Large intestine (tissue), 3 donors: ENCODE results near the gene PPP5C. TPM values are rescaled to one million over a fixed set of nuclear protein-coding genes. Genes with fewer than 3 reads are reported as not detected.

Experiments
- DNase-seq, 2 donors: peaks; one replicate each; pipeline versions ENCODE4 v3.0.0 to v3.0.0-alpha.2; 2013
- H3K27ac ChIP-seq: one replicate; pipeline ENCODE4 v1.5.1; 2013; ENCODE audit warnings: low read length
- H3K27me3 ChIP-seq: 2 replicates; pipeline ENCODE4 v1.6.1; 2013; ENCODE audit warnings: low read length; ENCODE audit not compliant: control insufficient read depth, insufficient read depth
- H3K36me3 ChIP-seq: 2 replicates; pipeline ENCODE4 v1.6.1; 2013; ENCODE audit warnings: low read length; ENCODE audit not compliant: control insufficient read depth, insufficient read depth
- H3K4me1 ChIP-seq: one replicate; pipeline ENCODE4 v1.6.1; 2013; ENCODE audit warnings: low read length; ENCODE audit not compliant: control insufficient read depth, insufficient read depth
- H3K4me3 ChIP-seq: one replicate; pipeline ENCODE4 v1.5.1; 2013; ENCODE audit warnings: low read length
- H3K9me3 ChIP-seq: one replicate; pipeline ENCODE4 v1.6.1; 2013; ENCODE audit warnings: mild to moderate bottlenecking, low read depth, low read length, moderate library complexity; ENCODE audit not compliant: control insufficient read depth
- WGBS: methylation state at CpG from one replicate; pipeline ENCODE4 v1.1.5; 2013; ENCODE audit warnings: low lambda C conversion rate; ENCODE audit not compliant: insufficient coverage; 5-methylcytosine and 5-hydroxymethylcytosine counted together
- polyA plus RNA-seq: library from polyadenylated mRNA; unstranded; fragments of 120-200 nt; gene quantifications from one replicate; pipeline ENCODE4 v1.2.1, GENCODE V29; 2013

PPP5C gene
- polyA plus RNA-seq, 1 donor: 59.5 TPM

GRCh38 chr19:46361915-46362314 lies 15.0 kb downstream of the PPP5C start:
- 90% methylated on average over 2 of the region's 2 CpGs for WGBS
- Histone ChIP-seq H3K27me3 (no peaks in the 10 kb centered on the region), H3K27ac (no peak overlapping the region), H3K4me3 (no peak overlapping the region), H3K36me3 (peaks cover 20% of the 10 kb centered on the region), H3K4me1 (peaks cover 5% of the 10 kb centered on the region), H3K9me3 (no peaks in the 10 kb centered on the region)
- no peak for DNase-seq

GRCh38 chr19:46364359-46364758 lies 17.5 kb downstream of the PPP5C start:
- Histone ChIP-seq H3K4me3 (no peak overlapping the region), H3K36me3 (peaks cover 31% of the 10 kb centered on the region), H3K27me3 (no peaks in the 10 kb centered on the region), H3K27ac (no peak overlapping the region), H3K9me3 (no peaks in the 10 kb centered on the region), H3K4me1 (no peaks in the 10 kb centered on the region)
- WGBS: 100% methylated on average over 1 of the region's 2 CpGs
- DNase-seq: no peak

DNA sequence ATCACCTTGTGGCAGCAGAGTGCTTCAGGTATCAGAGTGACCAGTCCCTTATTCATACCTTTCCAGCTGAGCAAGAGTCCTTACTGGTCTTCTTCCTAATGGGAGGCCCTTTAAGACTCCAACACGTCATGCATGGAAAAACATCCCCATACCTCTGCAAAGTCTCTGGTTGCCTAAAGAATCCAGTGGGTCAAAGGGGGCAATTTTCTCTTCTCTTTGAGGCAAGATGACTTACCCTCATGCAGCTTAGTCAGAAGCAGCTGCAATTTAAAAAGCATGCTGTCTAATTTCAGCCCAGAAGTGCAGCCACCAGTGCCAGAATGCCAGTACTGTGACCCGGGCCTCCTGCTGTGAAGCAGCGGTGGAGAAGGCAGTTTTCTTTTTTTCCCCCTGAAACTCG lies 18.7 kb downstream of the PPP5C start:
- Histone ChIP-seq H3K9me3 (no peaks in the 10 kb centered on the region), H3K27me3 (no peaks in the 10 kb centered on the region), H3K4me1 (no peaks in the 10 kb centered on the region), H3K4me3 (no peak overlapping the region), H3K27ac (no peak overlapping the region), H3K36me3 (peaks cover 31% of the 10 kb centered on the region)
- DNase-seq: no peak
- no CpG with 5 or more reads among the region's 4 CpGs for WGBS

- H3K9me3 ChIP-seq: no peaks in the 10 kb centered on the region
- WGBS: no CpG with 5 or more reads among the region's 9 CpGs
- no peak overlapping the region for H3K27ac ChIP-seq
- no peaks in the 10 kb centered on the region for H3K27me3 ChIP-seq
- DNase-seq: no peak
- no peak overlapping the region for H3K4me3 ChIP-seq
- H3K4me1 ChIP-seq: no peaks in the 10 kb centered on the region
- H3K36me3 ChIP-seq: peaks cover 38% of the 10 kb centered on the region
Observed at GRCh38 chr19:46366620-46367292, 19.9 kb downstream of the PPP5C start.

- no peaks in the 10 kb centered on the region for H3K4me1 ChIP-seq
- peaks cover 38% of the 10 kb centered on the region for H3K36me3 ChIP-seq
- WGBS: 100% methylated on average over 2 of the region's 5 CpGs
- H3K9me3 ChIP-seq: no peaks in the 10 kb centered on the region
- H3K27ac ChIP-seq: no peak overlapping the region
- H3K4me3 ChIP-seq: no peak overlapping the region
- DNase-seq: no peak
- H3K27me3 ChIP-seq: no peaks in the 10 kb centered on the region
Observed at GRCh38 chr19:46367426-46367825, 20.5 kb downstream of the PPP5C start.

- Histone ChIP-seq H3K36me3 (peaks cover 38% of the 10 kb centered on the region), H3K9me3 (no peaks in the 10 kb centered on the region), H3K27ac (no peak overlapping the region), H3K27me3 (no peaks in the 10 kb centered on the region), H3K4me1 (peaks cover 3% of the 10 kb centered on the region), H3K4me3 (no peak overlapping the region)
- DNase-seq: no peak
- WGBS: no CpG with 5 or more reads among the region's 7 CpGs
Observed at GRCh38 chr19:46368116-46368515, 21.2 kb downstream of the PPP5C start.

DNA sequence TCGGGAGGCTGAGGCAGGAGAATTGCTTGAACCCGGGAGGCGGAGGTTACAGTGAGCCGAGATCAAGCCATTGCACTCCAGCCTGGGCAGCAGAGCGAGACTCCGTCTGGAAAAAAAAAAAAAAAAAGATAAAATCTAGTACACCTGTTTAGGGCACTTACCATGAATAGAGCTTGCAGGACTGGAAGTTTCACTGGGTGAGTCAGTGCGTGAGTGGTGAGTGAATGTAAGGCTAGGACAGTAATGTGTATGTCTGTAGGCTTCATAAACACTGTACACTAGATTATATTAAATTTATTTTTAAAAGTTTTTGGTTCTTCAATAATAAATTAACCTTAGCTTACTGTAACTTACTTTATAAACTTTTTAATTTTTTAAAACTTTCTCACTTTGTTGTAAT lies 22.9 kb downstream of the PPP5C start:
- Histone ChIP-seq H3K27me3 (no peaks in the 10 kb centered on the region), H3K4me1 (peaks cover 3% of the 10 kb centered on the region), H3K4me3 (no peak overlapping the region), H3K27ac (no peak overlapping the region), H3K9me3 (no peaks in the 10 kb centered on the region), H3K36me3 (peaks cover 40% of the 10 kb centered on the region)
- no CpG with 5 or more reads among the region's 7 CpGs for WGBS
- DNase-seq: no peak

DNA sequence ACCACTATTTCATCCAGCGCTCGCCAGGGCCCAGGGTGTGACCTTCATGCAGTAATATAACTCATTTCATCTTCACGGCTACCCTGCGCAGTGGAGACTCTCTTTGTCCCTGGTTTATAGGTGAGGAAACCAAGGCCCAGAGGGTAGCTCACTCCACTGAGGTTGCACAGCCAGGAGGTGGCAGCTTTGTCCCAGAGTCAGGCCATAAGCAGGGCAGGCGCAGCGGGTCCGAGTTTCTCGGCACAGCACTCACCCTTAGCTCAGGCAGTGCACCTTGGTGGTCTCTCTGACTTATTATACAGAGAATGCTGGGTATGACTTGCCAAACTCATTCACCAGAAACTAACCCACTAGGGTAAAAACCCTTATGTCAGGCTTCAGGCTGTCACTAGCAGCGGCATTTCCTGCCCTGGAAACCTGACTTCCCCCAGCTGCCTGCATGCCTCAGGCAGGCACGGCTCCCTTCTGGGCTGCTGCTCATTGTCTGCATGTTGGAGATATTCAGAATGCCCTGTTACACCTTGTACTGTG lies 24.5 kb downstream of the PPP5C start:
- WGBS: no CpG with 5 or more reads among the region's 10 CpGs
- DNase-seq: no peak
- Histone ChIP-seq H3K4me1 (peaks cover 3% of the 10 kb centered on the region), H3K4me3 (no peak overlapping the region), H3K9me3 (no peaks in the 10 kb centered on the region), H3K27ac (no peak overlapping the region), H3K36me3 (peaks cover 43% of the 10 kb centered on the region), H3K27me3 (no peaks in the 10 kb centered on the region)

DNA sequence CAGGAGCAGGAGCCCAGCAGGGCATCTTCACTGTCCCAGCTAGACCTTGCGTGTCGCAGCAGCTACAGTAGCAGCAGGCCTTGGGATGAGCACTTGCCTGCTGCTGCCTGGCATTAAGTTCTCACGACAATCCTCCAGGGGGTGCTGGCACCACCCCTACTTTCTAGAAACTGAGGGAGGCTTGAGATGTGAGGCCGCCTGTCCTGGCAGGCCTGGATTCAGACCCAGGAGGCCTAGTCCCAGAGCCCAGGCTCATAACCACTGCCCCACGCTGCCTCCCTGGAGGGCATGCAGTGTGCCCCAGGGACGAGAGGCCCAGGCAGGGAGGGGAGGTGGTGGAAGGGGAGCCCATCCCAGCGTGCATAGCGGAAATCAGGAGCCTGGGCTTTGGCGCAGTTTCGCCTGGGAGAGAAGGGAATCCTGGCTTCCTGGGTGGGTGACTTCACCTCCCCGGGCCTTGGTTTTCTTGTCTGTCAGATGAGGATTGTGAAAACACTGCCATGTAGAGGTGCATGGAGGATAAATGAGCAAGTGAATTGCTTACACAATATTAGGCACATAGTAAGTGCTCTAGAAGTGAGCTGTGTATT lies 26.1 kb downstream of the PPP5C start:
- Histone ChIP-seq H3K4me1 (peaks cover 3% of the 10 kb centered on the region), H3K36me3 (peaks cover 47% of the 10 kb centered on the region), H3K27me3 (no peaks in the 10 kb centered on the region), H3K4me3 (no peak overlapping the region), H3K9me3 (no peaks in the 10 kb centered on the region), H3K27ac (no peak overlapping the region)
- DNase-seq: no peak
- no CpG with 5 or more reads among the region's 11 CpGs for WGBS

- WGBS: no CpG with 5 or more reads among the region's 17 CpGs
- DNase-seq: peak in 1 of 2 donors; percentile 32
- Histone ChIP-seq H3K4me1 (peaks cover 3% of the 10 kb centered on the region), H3K36me3 (peaks cover 42% of the 10 kb centered on the region), H3K27ac (no peak overlapping the region), H3K27me3 (no peaks in the 10 kb centered on the region), H3K9me3 (no peaks in the 10 kb centered on the region), H3K4me3 (no peak overlapping the region)
Observed at GRCh38 chr19:46373491-46374359, 26.8 kb downstream of the PPP5C start.
